Omental fat pad (tissue), 4 donors: ENCODE data around the gene LY86. TPM values are rescaled to one million over a fixed set of nuclear protein-coding genes. Genes with fewer than 3 reads are reported as not detected.

ENCODE experiments used
- ATAC-seq: fragments of 150-250 bp; one replicate; pipeline ENCODE4 v1.9.1; 2016; ENCODE audit warnings: mild to moderate bottlenecking, moderate library complexity; ENCODE audit not compliant: low FRiP score
- DNase-seq: peaks from one replicate; pipeline ENCODE4 v3.0.0-alpha.2; 2019; ENCODE audit warnings: low spot score
- total RNA-seq, 4 donors: library from RNA; depleted of rRNA; stranded (reverse); fragments of >200 nt; gene quantifications; one replicate each; pipeline ENCODE4 v1.1.0, GENCODE V29; 2016
- TF ChIP-seq, protein P1 (sequence below), 3 donors: fragments of 450-650 bp; IDR thresholded peaks; one replicate each; pipeline ENCODE4 v1.5.1; 2016 to 2017; ENCODE audit warnings: antibody characterized with exemption in 3 of 3, mild to moderate bottlenecking in 3 of 3, moderate library complexity in 2 of 3

The LY86 gene
- total RNA-seq, 4 donors from 2014 or later = 2.7 to 11.6 (median 8.1) TPM

DNA sequence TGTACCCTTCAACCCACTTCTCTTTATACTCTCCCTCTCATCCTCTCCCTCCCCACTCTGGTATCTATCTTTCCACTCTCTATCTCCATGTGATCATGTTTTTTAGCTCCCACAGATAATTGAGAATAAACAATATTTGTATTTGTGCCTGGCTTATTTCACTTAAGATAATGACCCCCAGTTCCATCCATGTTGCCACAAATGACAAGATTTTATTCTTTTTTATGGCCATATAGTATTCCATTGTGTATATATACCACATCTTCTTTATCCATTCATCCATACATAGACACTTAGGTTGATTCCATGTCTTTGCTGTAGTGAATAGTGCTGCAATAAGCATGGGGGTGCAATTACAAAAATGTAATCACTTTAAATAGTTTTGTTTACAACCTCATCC is 62.3 kb downstream of the LY86 start:
- ATAC-seq (no peak), DNase-seq (no peak)
- TF ChIP-seq, protein P1, sequence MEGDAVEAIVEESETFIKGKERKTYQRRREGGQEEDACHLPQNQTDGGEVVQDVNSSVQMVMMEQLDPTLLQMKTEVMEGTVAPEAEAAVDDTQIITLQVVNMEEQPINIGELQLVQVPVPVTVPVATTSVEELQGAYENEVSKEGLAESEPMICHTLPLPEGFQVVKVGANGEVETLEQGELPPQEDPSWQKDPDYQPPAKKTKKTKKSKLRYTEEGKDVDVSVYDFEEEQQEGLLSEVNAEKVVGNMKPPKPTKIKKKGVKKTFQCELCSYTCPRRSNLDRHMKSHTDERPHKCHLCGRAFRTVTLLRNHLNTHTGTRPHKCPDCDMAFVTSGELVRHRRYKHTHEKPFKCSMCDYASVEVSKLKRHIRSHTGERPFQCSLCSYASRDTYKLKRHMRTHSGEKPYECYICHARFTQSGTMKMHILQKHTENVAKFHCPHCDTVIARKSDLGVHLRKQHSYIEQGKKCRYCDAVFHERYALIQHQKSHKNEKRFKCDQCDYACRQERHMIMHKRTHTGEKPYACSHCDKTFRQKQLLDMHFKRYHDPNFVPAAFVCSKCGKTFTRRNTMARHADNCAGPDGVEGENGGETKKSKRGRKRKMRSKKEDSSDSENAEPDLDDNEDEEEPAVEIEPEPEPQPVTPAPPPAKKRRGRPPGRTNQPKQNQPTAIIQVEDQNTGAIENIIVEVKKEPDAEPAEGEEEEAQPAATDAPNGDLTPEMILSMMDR (IDR thresholded peaks at IDR 0.05) = no peak

DNA sequence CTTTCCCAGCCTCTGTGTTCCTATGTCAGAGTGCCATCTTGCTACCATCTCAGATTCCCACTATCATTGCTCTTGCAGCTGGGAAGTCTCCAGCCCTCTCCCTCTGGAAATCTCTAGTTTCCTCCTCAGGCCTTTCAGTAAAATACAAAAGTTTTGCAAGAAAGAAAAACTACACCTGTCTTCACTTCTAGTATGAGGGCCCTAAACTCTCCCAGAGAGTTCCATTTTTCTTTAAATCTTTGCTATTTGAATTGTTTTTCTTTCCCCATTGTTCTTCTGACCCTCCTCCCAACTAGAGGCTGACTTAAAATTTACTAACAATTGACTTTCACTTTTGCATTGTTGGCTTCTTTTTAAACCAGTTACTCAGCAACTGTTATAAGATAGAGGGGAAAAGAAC is 62.8 kb downstream of the LY86 start:
- DNase-seq (no peak), ATAC-seq (no peak)
- TF ChIP-seq, protein P1 (IDR thresholded peaks at IDR 0.05) = no peak

DNA sequence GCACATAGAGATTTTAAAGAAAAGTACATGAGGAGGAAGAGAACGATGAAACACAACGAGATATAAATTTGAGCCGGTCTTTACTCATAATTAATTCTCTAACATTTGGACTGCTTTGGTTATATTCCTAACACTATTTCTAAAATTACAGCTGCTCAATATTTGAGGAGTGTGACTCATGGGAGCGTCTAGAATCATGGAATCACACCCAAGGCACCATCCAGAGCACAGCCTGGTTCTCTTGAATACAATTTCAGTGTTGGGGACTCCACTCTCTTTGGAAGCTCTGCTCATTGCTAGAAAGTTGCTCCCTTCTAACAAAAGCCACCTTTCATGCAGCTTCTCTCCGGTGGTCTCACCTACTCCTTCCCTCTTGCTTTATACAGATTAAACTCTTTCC is 64.4 kb downstream of the LY86 start:
- no peak for ATAC-seq

DNA sequence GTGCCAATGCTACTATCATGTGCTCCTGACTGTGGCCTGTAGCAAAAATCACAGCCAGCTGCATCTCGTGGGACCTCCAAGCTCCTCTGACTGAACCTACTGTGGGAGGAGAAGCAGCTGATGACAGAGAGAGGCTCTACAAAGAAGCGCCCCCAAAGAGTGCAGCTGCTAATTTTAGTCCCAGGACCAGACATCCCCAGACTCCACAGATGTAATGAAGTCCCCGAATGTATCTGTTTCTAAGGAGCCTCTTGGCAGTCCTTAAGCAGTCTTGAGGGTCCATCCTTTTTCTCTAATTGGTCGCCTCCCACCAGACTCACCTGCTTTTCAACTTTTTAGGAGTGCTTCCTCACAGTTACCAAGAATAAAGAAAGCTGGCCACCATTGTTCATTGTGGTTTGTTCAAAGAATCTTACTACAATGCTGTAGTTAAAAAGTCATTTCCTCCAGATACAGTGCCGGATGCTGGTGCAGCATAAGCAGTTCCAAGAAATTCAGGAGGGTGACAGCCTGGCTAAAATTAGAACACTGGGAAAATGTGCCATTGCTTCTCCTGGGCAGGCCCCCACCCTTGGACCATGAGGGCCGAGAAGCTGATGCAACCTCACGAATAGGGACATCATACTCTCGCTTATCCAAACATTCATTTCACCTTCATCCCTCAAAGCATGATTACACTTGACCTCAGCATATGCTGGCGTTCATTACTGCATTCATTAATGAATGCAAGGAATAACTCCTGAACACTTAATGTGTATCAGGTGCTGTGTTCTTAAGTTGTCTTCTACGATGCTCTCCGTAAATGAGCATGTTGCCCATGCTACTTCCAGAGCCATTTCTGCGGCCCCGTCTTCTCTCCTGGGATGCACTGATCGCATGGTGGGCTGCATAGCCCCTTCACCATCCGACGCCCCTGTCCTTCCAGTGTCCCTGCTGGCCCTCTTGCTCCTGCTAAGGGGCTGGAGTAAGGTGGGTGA is 66.4 kb downstream of the LY86 start:
- TF ChIP-seq, protein P1 (IDR thresholded peaks at IDR 0.05) = no peak
- no peak for DNase-seq
- ATAC-seq = peak; percentile 59

More for the DNA sequence above, 64.4 kb downstream of the LY86 start:
- DNase-seq = no peak
- TF ChIP-seq, protein P1 (IDR thresholded peaks at IDR 0.05) = no peak

DNA sequence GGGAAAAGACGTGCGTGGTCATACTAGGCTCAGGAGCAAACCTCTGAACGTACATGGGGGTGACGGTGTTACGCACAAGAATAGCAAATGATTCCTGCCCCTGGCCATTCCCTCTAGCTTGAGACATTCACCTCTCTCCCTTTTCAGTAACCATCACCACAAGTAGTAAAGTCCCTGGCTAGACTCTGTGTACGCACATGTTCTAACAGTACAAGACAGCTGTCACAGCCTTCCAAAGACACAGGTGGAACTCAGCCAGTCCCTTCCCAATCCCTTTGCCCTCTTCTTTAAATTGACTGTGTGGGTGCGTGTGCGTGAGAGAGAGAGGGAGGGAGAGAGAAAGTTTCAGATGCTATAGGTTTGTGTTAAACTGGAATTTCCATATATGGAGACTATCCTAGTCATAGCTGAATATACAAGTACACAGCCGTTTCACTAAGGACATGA is 67.3 kb downstream of the LY86 start:
- no peak for DNase-seq
- TF ChIP-seq, protein P1 (IDR thresholded peaks at IDR 0.05) = no peak
- no peak for ATAC-seq

DNA sequence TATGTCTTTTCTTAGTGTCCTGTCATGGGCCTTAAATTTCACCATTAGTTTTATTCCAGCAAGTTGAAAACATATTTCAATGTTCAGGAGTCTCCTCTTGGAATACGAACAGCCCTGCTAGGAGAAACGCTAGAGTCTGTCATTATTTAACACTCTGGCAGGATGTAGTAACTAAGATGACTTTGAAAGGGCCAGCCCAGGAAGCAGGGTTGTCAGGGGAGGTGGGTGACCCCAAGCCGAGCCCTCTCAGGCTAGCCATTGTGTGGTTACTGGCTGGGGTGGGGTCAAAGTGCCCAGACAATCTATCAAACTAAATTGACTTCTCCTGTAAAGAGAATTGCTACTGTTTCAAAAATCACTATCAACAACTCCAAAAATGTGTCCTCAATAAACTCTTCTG is 67.8 kb downstream of the LY86 start:
- ATAC-seq (no peak), DNase-seq (no peak)
- TF ChIP-seq, protein P1 (IDR thresholded peaks at IDR 0.05) = no peak
